B cell (primary cell): Measurements from ENCODE around the gene GAMT. TPM values are rescaled to one million over a fixed set of nuclear protein-coding genes. Genes with fewer than 3 reads are reported as not detected.

ENCODE experiments used
- ATAC-seq: fragments of 200-7000 bp; cut with Tn5 transposase; one replicate; pipeline ENCODE4 v1.10.0; 2021; ENCODE audit warnings: low read depth, mild to moderate bottlenecking, moderate number of reproducible peaks, moderate library complexity
- CTCF ChIA-PET: fragments of 350-600 bp; sonication (Branson Sonifier 250); formaldehyde crosslinking; loops from one replicate; lab custom pipeline; 2021; ENCODE audit warnings: antibody characterized with exemption, inconsistent platforms; lab: Charles Lee
- POLR2A ChIA-PET: fragments of 350-600 bp; sonication (Branson Sonifier 250); formaldehyde crosslinking; loops from one replicate; lab custom pipeline; 2021; ENCODE audit warnings: antibody characterized with exemption; lab: Charles Lee
- DNase-seq: peaks from one replicate; pipeline ENCODE4 v3.0.0; 2013
- H2AFZ ChIP-seq: 2 replicates; pipeline ENCODE4 v1.6.1; 2012; ENCODE audit warnings: mild to moderate bottlenecking, low read depth, low read length; ENCODE audit not compliant: insufficient read depth, poor library complexity, severe bottlenecking
- H3K27ac ChIP-seq, 2 donors: 1 replicate in 1 of 2; 2 replicates in 1 of 2; pipeline ENCODE4 v1.5.1; 2012 to 2013; ENCODE audit warnings: low read length in 2 of 2, mild to moderate bottlenecking in 2 of 2, moderate library complexity in 1 of 2
- H3K27me3 ChIP-seq, 4 experiments: fragments of 200-600 bp in 1 of 4; sonication (generic) in 1 of 4; replicated peaks in 1 of 4; 1 replicate in 2 of 4; 2 replicates in 2 of 4; pipeline versions ENCODE4 v1.6.1 to v1.7.0; 2013 to 2016; ENCODE audit warnings: low read length in 3 of 4, mild to moderate bottlenecking in 2 of 4, mixed read lengths in 1 of 4, moderate library complexity in 1 of 4; ENCODE audit not compliant: insufficient read depth in 4 of 4, control insufficient read depth in 3 of 4; ENCODE audit errors: control extremely low read depth in 1 of 4
- H3K36me3 ChIP-seq, 2 experiments: replicated peaks in 1 of 2; 1 replicate in 1 of 2; 2 replicates in 1 of 2; pipeline versions ENCODE4 v1.6.1 to v1.7.1; 2013; ENCODE audit warnings: low read length in 1 of 2; ENCODE audit not compliant: insufficient read depth in 2 of 2, control insufficient read depth in 1 of 2; ENCODE audit errors: control extremely low read depth in 1 of 2, extremely low read depth in 1 of 2
- H3K4me1 ChIP-seq, 2 donors: fragments of 200-600 bp in 1 of 2; sonication (generic) in 1 of 2; 1 replicate in 1 of 2; 2 replicates in 1 of 2; pipeline versions ENCODE4 v1.5.1 to v1.6.1; 2013 to 2017; ENCODE audit warnings: low read length in 2 of 2; ENCODE audit not compliant: control insufficient read depth in 2 of 2, insufficient read depth in 2 of 2
- H3K4me2 ChIP-seq: replicated peaks from 2 replicates; pipeline ENCODE3; 2012; ENCODE audit warnings: mild to moderate bottlenecking, low read depth, low read length; ENCODE audit not compliant: poor library complexity, severe bottlenecking
- H3K4me3 ChIP-seq, 5 experiments: fragments of 200-600 bp in 1 of 5; sonication (generic) in 1 of 5; 1 replicate in 3 of 5; 2 replicates in 2 of 5; pipeline versions ENCODE4 v1.5.1 to v1.7.0; 2011 to 2016; ENCODE audit warnings: low read length in 4 of 5, mild to moderate bottlenecking in 4 of 5, low read depth in 2 of 5, control low read depth in 1 of 5, moderate library complexity in 1 of 5; ENCODE audit not compliant: insufficient read depth in 1 of 5; ENCODE audit errors: control extremely low read depth in 1 of 5, extremely low read depth in 1 of 5
- H3K79me2 ChIP-seq: fragments of 200-600 bp; sonication (generic); one replicate; pipeline ENCODE4 v1.6.0; 2016; ENCODE audit warnings: low read length; ENCODE audit not compliant: control insufficient read depth, insufficient read depth
- H3K9ac ChIP-seq: fragments of 200-600 bp; sonication (generic); 2 replicates; pipeline ENCODE4 v1.6.1; 2017; ENCODE audit warnings: mild to moderate bottlenecking, low read length, moderate library complexity
- H3K9me3 ChIP-seq, 3 donors: one replicate each; pipeline versions ENCODE4 v1.6.1 to v1.7.1; 2013; ENCODE audit warnings: low read length in 2 of 3; ENCODE audit not compliant: control insufficient read depth in 2 of 3, insufficient read depth in 1 of 3; ENCODE audit errors: control extremely low read depth in 1 of 3
- H4K20me1 ChIP-seq: 2 replicates; pipeline ENCODE4 v1.6.0; 2012; ENCODE audit warnings: mild to moderate bottlenecking, low read length; ENCODE audit not compliant: insufficient read depth, control insufficient read depth, poor library complexity, severe bottlenecking
- H3K27ac Mint-ChIP-seq: one replicate; pipeline ENCODE4 v1.8.0; 2021; ENCODE audit warnings: mixed read lengths
- H3K27me3 Mint-ChIP-seq: one replicate; pipeline ENCODE4 v1.8.0; 2021; ENCODE audit warnings: mixed read lengths
- H3K4me1 Mint-ChIP-seq: one replicate; pipeline ENCODE4 v1.8.0; 2021; ENCODE audit warnings: mixed read lengths
- H3K4me3 Mint-ChIP-seq: one replicate; pipeline ENCODE4 v1.8.0; 2021; ENCODE audit warnings: mixed read lengths
- H3K9me3 Mint-ChIP-seq: one replicate; pipeline ENCODE4 v1.8.0; 2022; ENCODE audit warnings: mixed read lengths; ENCODE audit not compliant: insufficient read depth
- EZH2 ChIP-seq: IDR thresholded peaks from 2 replicates; pipeline ENCODE4 v1.6.1; 2012; ENCODE audit warnings: borderline replicate concordance, low read depth, mild to moderate bottlenecking, moderate library complexity, low read length; ENCODE audit not compliant: insufficient read depth, poor library complexity, severe bottlenecking
- WGBS: methylation state at CpG from one replicate; pipeline ENCODE4 v1.1.5; 2013; ENCODE audit warnings: missing lambda C conversion rate; ENCODE audit not compliant: insufficient coverage; 5-methylcytosine and 5-hydroxymethylcytosine counted together
- intact Hi-C: fragments of 100-400 bp; cut with micrococcal nuclease; formaldehyde crosslinking; loops from one replicate; pipeline ENCODE4 v1.10.0; 2022
- polyA plus RNA-seq: library from polyadenylated mRNA; depleted of rRNA; stranded (reverse); fragments of >200 nt; gene quantifications from 2 replicates; pipeline ENCODE4 v1.2.3, GENCODE V29; 2012
- total RNA-seq, 2 donors: library from RNA; stranded (reverse); fragments of 120-200 nt in 1 of 2; gene quantifications; 1 replicate in 1 of 2; 2 replicates in 1 of 2; pipeline versions ENCODE4 v1.2.3 to v1.2.4, GENCODE V29; 2013 to 2022
- TF ChIP-seq, protein P1 (sequence below): fragments of 200-600 bp; IDR thresholded peaks from one replicate; pipeline ENCODE4 v1.8.0; 2022; ENCODE audit warnings: antibody characterized with exemption, mild to moderate bottlenecking

GAMT gene
- total and polyA plus RNA-seq, 2 donors (not counting 1 experiment from before 2014, with no cell fraction given) = 8.8 to 12.1 TPM

DNA sequence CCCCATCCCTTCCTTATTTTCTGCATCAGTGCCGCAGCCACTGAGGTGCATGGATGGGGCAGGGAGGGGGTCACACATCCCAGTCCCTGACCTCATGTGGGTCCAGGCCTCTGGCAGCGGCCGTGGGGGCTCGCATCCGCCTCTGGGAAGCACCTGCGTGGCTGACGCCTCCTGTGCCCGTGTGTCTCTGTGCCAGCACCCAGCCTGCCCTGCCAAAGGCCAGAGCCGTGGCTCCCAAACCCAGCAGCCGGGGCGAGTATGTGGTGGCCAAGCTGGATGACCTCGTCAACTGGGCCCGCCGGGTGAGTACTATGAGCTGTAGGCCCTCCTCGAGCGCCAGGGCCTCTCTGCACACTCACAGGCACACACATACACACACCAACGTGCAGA, 12.7 kb downstream of the GAMT start:
- Mint-ChIP-seq H3K4me3 (no peak overlapping the region), H3K9me3 (no peaks in the 10 kb centered on the region), H3K27me3 (no peaks in the 10 kb centered on the region), H3K27ac (no peak overlapping the region), H3K4me1 (peaks cover 10% of the 10 kb centered on the region)
- Histone ChIP-seq H3K79me2 (peaks cover 5% of the 10 kb centered on the region), H3K9me3 (no peaks in the 10 kb centered on the region), H3K9ac (no peak overlapping the region), H3K4me3 (no peak overlapping the region), H4K20me1 (peaks cover 5% of the 10 kb centered on the region), H3K36me3 (peaks cover 0 to 42% of the 10 kb centered on the region in 2 experiments), H3K4me2 (no peak overlapping the region), H3K27ac (no peak overlapping the region), H3K4me1 (peaks cover 7 to 10% of the 10 kb centered on the region in 2 donors), H3K27me3 (no peaks in the 10 kb centered on the region), H2AFZ (no peak overlapping the region)
- 95% methylated on average over 16 of the region's 17 CpGs for WGBS
- ATAC-seq (no peak), DNase-seq (no peak)
- TF ChIP-seq, protein P1, sequence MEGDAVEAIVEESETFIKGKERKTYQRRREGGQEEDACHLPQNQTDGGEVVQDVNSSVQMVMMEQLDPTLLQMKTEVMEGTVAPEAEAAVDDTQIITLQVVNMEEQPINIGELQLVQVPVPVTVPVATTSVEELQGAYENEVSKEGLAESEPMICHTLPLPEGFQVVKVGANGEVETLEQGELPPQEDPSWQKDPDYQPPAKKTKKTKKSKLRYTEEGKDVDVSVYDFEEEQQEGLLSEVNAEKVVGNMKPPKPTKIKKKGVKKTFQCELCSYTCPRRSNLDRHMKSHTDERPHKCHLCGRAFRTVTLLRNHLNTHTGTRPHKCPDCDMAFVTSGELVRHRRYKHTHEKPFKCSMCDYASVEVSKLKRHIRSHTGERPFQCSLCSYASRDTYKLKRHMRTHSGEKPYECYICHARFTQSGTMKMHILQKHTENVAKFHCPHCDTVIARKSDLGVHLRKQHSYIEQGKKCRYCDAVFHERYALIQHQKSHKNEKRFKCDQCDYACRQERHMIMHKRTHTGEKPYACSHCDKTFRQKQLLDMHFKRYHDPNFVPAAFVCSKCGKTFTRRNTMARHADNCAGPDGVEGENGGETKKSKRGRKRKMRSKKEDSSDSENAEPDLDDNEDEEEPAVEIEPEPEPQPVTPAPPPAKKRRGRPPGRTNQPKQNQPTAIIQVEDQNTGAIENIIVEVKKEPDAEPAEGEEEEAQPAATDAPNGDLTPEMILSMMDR = no peak
- no peak for TF ChIP-seq EZH2
- ChIA-PET POLR2A (no interaction called here), CTCF (interaction anchor here (0.6 to 1.0 kb wide), 2 partner anchors 109 to 163 kb away, joined by 3 read pairs; no protein-coding TSS in a partner anchor)
- intact Hi-C loops = no loop called here

DNA sequence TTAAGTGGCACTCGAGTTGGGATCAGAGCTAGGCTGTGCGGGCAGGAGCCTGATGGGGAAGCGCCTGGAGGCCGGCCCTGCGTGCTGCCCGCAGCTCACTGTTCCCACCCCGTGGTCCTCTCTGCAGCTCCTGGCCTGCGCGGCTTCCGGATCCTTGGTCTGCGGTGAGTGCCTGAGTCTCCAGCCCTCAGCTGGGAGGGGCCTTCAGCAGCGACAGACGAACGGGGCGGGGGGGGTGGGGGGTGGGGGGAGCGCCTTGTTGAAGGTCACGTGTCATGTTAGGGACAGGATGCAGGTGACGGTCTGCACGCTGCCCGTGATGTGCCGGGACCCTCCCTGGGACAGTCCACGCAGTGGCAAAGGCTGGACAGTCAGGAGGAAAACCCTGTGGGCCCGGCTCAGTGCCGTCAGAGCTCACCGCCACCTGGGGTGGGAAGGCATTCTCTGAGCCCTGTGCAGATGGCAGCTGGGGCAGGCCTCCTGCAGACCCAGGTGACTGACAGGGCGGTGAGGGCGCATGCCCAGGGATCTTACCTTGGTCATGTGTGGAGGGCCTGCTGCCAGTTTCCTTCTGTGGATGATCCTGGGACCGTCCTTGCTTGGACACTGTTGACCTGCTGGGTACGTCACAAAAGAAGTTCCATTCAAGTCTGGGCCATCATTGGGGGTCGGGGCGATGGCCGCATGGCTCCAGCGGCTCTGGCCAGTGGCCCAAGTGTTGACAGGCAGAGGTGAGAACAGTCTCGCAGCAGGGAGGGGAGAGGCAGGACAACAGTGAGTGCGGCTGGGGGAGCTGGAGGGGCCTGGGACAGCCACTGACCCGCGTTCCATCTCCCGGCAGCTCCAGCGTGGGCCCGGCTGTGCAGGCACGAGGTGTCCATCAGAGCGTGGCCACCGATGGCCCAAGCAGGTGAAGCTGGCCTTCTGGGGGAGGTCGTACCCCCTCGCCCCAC, 13.4 kb downstream of the GAMT start:
- peaks cover 0 to 36% of the 10 kb centered on the region in 2 experiments for H3K36me3 ChIP-seq
- H3K27ac ChIP-seq = no peak overlapping the region
- no peak overlapping the region for H3K4me2 ChIP-seq
- 94% methylated on average over 40 of the region's 45 CpGs for WGBS
- H2AFZ ChIP-seq = no peak overlapping the region
- H3K79me2 ChIP-seq = peaks cover 5% of the 10 kb centered on the region
- ChIA-PET POLR2A (no interaction called here), CTCF (interaction anchor here (1.0 kb wide), 1 partner anchor 108 kb away, joined by 3 read pairs; no protein-coding TSS in a partner anchor)
- DNase-seq (no peak), ATAC-seq (no peak)
- H3K4me1 Mint-ChIP-seq = peaks cover 15% of the 10 kb centered on the region
- no peak overlapping the region for H3K27ac Mint-ChIP-seq
- H3K9ac ChIP-seq = no peak overlapping the region
- peaks cover 9 to 13% of the 10 kb centered on the region in 2 donors for H3K4me1 ChIP-seq
- H3K27me3 ChIP-seq = no peaks in the 10 kb centered on the region
- no peak overlapping the region for H3K4me3 Mint-ChIP-seq
- no peaks in the 10 kb centered on the region for H3K9me3 Mint-ChIP-seq
- TF ChIP-seq EZH2 = no peak
- TF ChIP-seq, protein P1 = no peak
- H4K20me1 ChIP-seq = peaks cover 5% of the 10 kb centered on the region
- no peaks in the 10 kb centered on the region for H3K9me3 ChIP-seq
- H3K27me3 Mint-ChIP-seq = peaks cover 3% of the 10 kb centered on the region
- no peak overlapping the region for H3K4me3 ChIP-seq
- intact Hi-C loops = no loop called here
